HG03342 (cell line): ENCODE results near the gene IL17RE.
"Not testable (repeated sequence)": the region's sequence is repeated elsewhere in the genome, so short reads cannot be mapped to it uniquely, and the experiment has no call there.

Experiments
- ATAC-seq: cut with Tn5 transposase; IDR thresholded peaks from one replicate; pipeline ENCODE4 v1.9.1; 2021; ENCODE audit warnings: mild to moderate bottlenecking, moderate library complexity; ENCODE audit not compliant: unreplicated experiment

IL17RE gene, protein sequence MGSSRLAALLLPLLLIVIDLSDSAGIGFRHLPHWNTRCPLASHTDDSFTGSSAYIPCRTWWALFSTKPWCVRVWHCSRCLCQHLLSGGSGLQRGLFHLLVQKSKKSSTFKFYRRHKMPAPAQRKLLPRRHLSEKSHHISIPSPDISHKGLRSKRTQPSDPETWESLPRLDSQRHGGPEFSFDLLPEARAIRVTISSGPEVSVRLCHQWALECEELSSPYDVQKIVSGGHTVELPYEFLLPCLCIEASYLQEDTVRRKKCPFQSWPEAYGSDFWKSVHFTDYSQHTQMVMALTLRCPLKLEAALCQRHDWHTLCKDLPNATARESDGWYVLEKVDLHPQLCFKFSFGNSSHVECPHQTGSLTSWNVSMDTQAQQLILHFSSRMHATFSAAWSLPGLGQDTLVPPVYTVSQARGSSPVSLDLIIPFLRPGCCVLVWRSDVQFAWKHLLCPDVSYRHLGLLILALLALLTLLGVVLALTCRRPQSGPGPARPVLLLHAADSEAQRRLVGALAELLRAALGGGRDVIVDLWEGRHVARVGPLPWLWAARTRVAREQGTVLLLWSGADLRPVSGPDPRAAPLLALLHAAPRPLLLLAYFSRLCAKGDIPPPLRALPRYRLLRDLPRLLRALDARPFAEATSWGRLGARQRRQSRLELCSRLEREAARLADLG

DNA sequence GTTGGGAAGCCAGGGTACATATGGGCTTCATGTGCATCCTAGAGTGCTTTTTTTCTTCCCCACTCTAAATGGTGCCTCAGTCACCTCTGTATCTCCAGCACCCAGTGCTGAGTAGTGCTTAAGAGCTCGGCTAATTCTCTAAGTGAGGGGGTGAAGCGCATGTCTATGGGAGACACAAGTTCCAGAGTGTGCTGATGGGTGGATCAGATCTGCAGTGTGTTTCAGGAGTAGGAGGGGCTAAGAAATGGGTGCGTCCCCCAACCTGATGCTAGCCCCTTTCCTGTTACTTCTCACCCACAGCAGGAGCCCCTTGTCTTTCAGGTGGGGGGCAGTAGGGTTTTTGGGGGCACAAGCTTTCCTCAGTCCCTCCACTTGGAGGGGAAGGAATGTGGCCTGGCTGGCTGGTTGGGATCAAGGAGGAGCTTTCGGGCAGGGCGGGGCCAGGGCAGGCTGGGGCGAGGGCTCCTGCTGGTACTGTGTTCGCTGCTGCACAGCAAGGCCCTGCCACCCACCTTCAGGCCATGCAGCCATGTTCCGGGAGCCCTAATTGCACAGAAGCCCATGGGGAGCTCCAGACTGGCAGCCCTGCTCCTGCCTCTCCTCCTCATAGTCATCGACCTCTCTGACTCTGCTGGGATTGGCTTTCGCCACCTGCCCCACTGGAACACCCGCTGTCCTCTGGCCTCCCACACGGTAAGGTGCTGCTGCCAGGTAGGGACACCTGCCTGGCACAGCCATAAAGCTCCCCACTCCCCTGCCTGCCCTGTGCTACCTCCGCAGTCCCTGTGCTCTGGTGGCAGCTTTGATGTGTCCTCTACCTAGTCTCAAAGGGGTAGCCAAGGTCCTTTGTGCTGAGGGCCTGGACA lies at the start of gene IL17RE:
TSS of gene IL17RE (plus strand) at position 477 of the 866 bp plus-strand sequence. CDS start at position 562, 85 bp downstream.
- ATAC-seq: no peak

- not testable (repeated sequence) for ATAC-seq
These were observed 48.2 kb upstream of the IL17RE start for GRCh38 chr3:9854291-9854940.

DNA sequence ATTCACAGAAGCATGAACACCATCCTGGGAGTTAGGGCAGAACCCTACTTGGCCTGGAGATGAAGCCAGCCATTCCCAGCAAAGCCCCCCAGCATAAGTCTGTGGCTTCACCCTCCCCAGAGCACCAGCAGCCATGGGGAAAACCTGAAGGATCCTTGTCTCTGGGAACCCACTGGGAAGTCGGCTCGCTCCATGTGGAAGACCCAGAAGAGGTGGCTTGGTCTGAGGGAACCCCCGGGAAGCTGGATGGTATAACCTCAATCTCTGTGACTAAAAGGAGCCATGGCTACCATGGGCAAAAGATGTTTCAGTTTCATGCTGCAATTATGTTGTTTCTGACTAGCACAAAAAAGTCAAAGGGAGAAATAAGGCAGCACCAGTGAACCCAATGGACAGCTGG lies 47.1 kb upstream of the IL17RE start:
- ATAC-seq: no peak

- ATAC-seq: no peak
These were observed 43.1 kb upstream of the IL17RE start for GRCh38 chr3:9859530-9860025.

DNA sequence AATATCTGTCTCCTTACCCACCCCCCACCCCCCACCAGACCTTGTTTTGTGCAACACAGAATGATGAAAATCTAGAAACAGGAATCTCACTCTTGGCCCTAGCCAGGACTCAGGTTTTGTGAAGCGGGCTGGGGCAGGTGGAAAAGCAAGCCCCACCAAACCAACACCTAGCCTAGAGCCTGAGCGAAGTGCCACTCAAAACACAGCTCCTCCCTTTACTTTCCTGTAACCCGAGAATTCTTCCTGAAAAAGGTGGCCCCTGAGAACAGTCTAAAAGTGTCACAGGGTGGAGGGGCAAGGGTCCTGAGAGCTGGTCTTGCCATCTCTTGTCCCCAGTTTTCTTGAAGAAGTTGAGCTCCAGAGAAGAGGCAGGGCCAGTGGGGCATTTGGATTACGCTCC lies 41.4 kb upstream of the IL17RE start:
- no peak for ATAC-seq

- ATAC-seq: no peak
These were observed 41.0 kb upstream of the IL17RE start for GRCh38 chr3:9861626-9862130.

DNA sequence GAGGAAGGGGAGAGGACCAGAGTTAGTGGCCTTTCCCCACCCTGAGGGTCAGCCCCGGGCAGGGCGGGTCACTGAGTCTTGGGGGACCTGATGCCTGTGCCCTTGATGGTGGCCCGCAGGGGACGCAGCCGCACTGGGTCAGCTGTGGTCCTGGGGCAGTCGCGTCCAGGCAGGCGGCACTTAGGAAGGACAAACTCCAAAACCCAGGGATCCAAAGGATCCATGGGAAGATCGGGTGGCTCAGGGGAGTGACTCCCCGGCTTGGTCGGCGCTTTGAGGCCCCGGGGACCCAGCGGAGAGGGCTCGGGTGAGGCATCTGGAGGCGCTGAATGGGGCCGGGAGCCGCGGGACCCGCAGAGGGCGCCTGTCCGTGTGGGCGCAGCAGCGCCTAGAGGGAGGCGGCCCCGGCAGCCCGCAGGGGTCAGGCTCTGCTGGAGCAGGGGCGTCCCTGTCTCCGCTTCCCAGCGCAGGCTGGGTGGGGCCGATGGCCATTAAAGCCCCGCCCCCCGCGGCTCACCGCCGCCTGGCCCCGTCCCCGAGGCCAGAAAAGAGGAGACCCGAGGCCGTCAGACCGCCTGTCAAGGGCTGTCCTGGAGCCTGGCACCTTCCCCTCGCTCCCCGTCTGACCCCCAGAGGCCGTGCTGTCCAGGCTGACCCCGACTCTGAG lies 40.1 kb upstream of the IL17RE start:
- no peak for ATAC-seq

GRCh38 chr3:9863058-9863772 lies 39.4 kb upstream of the IL17RE start:
- no peak for ATAC-seq

- no peak for ATAC-seq
These were observed 38.3 kb upstream of the IL17RE start for GRCh38 chr3:9864200-9864927.

DNA sequence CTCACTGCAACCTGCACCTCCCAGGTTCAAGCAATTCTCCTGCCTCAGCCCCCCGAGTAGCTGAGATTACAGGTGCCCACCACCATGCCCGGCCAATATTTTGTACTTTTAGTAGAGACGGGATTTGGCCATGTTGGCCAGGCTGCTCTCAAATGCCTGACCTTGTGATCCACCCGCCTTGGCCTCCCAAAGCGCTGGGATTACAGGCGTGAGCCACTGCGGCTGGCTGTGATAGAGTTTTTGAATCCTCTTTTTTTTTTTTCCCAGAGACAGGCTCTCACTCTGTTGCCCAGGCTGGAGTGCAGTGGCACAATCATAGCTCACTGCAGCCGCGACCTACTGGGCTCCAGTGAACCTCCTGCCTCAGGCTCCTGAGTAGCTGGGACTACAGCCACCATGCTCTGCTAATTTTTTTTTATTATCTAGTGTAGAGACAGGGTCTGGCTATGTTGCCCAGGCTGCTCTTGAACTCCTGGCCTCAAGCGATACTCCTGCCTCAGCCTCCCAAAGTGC lies 37.5 kb upstream of the IL17RE start:
- ATAC-seq: not testable (repeated sequence)

GRCh38 chr3:9866639-9867038 lies 36.0 kb upstream of the IL17RE start:
- ATAC-seq: no peak

- no peak for ATAC-seq
These were observed 35.5 kb upstream of the IL17RE start for GRCh38 chr3:9867106-9867505.

DNA sequence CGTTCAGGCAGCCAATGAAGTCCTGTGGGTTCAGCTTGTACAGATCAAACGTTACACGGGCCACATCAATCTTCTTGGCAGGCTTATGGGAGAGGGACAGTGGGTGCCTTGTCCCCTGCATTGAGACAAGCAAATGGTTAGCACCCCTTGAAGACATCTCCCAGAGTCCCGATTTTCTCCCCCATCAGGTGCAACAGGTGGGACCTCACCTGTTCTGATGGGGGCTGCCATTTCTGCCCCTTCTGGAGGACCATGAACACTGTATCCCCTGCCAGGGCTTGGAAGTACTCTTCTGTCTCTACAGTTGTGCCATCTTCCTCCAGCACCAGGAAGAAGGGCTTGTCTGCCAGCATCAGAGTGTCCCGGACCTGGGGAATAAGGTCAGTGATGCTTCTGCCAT lies 32.7 kb upstream of the IL17RE start:
- ATAC-seq: no peak

DNA sequence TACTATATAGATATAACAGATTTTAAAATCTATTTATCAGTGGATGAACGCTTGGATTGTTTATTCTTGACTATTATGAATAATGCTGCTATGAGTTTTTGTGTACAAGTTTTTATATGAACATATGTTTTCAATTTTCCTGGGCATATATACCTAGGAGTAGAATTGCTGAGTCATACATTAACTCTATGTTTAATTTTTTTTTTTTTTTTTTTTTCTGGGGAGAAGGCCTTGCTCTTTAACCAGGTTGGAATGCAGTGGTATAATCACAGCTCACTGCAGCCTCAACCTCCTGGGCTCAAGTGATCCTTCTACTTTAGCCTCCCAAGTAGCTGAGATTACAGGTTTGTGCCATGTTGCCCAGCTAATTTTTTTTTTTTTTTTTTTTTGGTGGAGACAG lies 31.7 kb upstream of the IL17RE start:
- ATAC-seq: no peak

GRCh38 chr3:9872067-9872466 lies 30.6 kb upstream of the IL17RE start:
- not testable (repeated sequence) for ATAC-seq

DNA sequence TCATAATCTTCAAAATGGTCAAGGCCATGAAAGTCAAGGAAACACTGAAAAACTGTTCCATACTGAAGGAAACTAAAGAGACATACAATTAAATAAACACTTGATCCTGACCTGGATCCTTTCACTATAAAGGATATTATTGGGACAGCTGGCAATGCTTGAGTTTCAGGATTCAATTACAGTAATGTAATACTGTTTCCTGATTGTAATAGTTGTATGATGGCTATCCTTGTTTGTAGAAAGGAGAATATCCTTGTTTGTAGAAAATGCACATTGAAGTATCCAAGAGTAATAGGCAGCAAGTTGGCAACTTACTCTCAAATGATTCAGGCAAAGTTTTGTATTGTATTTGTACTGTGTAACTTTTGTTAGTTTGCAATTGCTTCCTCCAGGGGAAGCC lies 27.2 kb upstream of the IL17RE start:
- no peak for ATAC-seq

- not testable (repeated sequence) for ATAC-seq
These were observed 26.4 kb upstream of the IL17RE start for GRCh38 chr3:9876255-9876654.

DNA sequence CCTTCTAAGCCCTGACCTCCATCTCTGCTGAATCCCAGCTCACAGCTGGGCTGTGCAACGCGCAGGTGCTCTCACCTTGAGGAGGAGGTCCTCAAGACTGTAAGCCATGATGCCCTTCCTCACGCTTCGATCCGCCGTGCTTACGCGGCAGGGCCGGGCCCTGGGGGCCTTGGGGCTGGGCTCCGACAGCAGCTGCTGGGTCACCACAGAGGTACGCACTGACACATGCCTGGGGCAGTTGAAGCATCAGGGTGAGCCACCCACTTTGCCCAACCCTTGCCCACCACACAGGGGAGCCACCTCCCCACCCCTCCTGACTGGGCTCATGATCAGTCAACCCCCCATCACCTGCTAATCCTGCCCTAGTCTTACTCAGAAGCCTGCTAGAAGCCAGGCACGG lies 25.7 kb upstream of the IL17RE start:
- no peak for ATAC-seq
